ENCODE data around the gene APOA5. TPM values are rescaled to one million over a fixed set of nuclear protein-coding genes. Genes with fewer than 3 reads are reported as not detected.

Gene APOA5
- total and polyA plus RNA-seq, 2 of the 13 experiments (the other 11 are each of a cell fraction or from before 2014, with no cell fraction given) = 44.0 to 49.1 TPM

DNA sequence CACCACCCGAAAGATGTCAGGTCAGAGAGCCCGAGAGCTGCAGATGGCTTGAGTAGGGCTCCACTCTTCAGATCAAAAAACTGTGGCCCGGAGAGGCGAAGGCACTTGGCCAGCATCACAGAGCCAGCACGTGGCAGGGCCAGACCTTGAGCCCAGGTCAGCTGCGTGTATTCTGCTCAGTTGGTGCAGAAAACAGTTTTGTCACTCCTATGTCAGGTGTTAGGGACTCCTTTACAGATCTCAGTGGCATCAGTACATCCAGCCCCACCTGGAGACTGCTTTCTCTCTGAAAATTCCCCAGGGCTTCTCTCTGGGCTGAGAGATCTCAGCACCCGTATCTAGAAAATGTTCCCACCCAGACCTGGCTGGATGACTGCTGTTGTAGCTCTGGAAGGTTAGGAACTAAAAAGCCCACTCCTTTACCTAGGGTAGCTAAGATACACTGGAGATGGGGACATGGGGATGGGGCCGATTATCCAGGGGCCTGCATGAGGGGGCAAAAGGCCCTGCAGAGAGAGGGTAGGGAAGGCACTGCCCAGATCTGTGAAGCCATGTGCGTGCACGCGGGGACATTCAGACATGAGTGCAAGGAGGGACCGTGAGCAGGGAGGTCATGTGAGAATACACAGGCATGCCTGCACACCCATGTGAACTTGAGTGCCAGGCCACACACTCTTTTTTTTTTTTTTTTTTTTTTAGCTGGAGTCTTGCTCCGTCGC is 42.3 kb upstream of the APOA5 start (continued):
- TF ChIP-seq, protein P1, sequence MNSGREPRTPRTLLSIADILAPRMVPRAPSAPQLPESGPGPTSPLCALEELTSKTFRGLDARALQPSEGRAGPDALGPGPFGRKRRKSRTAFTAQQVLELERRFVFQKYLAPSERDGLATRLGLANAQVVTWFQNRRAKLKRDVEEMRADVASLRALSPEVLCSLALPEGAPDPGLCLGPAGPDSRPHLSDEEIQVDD (CRISPR knock-in tag; IDR thresholded peaks at IDR 0.05; ENCODE audit: borderline replicate concordance) = no peak
- TF ChIP-seq, protein P2, sequence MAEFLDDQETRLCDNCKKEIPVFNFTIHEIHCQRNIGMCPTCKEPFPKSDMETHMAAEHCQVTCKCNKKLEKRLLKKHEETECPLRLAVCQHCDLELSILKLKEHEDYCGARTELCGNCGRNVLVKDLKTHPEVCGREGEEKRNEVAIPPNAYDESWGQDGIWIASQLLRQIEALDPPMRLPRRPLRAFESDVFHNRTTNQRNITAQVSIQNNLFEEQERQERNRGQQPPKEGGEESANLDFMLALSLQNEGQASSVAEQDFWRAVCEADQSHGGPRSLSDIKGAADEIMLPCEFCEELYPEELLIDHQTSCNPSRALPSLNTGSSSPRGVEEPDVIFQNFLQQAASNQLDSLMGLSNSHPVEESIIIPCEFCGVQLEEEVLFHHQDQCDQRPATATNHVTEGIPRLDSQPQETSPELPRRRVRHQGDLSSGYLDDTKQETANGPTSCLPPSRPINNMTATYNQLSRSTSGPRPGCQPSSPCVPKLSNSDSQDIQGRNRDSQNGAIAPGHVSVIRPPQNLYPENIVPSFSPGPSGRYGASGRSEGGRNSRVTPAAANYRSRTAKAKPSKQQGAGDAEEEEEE (CRISPR knock-in tag; IDR thresholded peaks at IDR 0.05; ENCODE audit: borderline replicate concordance) = no peak
- TF ChIP-seq GABPA (IDR thresholded peaks at IDR 0.05; ENCODE audit: low read depth, low read length) (no peak), GABPA (CRISPR knock-in tag; IDR thresholded peaks at IDR 0.05; ENCODE audit: low read depth) (no peak), CCAR2 (optimal IDR thresholded peaks at IDR 0.05; ENCODE audit: low read depth, low read length) (no peak), FOXK2 (IDR thresholded peaks at IDR 0.05) (no peak), ZNF841 (CRISPR knock-in tag; IDR thresholded peaks at IDR 0.05; ENCODE audit: borderline replicate concordance) (peak; percentile 91), PPARG (CRISPR knock-in tag; conservative IDR thresholded peaks at IDR 0.05) (peak; percentile 35; the same call in 1 of the 2 replicates), HNF4A (CRISPR knock-in tag; IDR thresholded peaks at IDR 0.05) (peak; percentile 88), ZNF207 (IDR thresholded peaks at IDR 0.05; ENCODE audit: borderline replicate concordance) (no peak), U2AF2 (IDR thresholded peaks at IDR 0.05; ENCODE audit: low read depth, low read length) (no peak), SSRP1 (CRISPR knock-in tag; IDR thresholded peaks at IDR 0.05) (no peak), CREB1 (IDR thresholded peaks at IDR 0.05) (no peak), CREB1 (CRISPR knock-in tag; IDR thresholded peaks at IDR 0.05) (no peak), PHB2 (IDR thresholded peaks at IDR 0.05; ENCODE audit: partially characterized antibody) (no peak), ZFP90 (CRISPR knock-in tag; IDR thresholded peaks at IDR 0.05; ENCODE audit: borderline replicate concordance) (0 out of 2 replicates have a peak, but pooled peaks have one; percentile 9)
- TF ChIP-seq, protein P3, sequence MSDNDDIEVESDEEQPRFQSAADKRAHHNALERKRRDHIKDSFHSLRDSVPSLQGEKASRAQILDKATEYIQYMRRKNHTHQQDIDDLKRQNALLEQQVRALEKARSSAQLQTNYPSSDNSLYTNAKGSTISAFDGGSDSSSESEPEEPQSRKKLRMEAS (IDR thresholded peaks at IDR 0.05) = no peak
- TF ChIP-seq, protein P4, sequence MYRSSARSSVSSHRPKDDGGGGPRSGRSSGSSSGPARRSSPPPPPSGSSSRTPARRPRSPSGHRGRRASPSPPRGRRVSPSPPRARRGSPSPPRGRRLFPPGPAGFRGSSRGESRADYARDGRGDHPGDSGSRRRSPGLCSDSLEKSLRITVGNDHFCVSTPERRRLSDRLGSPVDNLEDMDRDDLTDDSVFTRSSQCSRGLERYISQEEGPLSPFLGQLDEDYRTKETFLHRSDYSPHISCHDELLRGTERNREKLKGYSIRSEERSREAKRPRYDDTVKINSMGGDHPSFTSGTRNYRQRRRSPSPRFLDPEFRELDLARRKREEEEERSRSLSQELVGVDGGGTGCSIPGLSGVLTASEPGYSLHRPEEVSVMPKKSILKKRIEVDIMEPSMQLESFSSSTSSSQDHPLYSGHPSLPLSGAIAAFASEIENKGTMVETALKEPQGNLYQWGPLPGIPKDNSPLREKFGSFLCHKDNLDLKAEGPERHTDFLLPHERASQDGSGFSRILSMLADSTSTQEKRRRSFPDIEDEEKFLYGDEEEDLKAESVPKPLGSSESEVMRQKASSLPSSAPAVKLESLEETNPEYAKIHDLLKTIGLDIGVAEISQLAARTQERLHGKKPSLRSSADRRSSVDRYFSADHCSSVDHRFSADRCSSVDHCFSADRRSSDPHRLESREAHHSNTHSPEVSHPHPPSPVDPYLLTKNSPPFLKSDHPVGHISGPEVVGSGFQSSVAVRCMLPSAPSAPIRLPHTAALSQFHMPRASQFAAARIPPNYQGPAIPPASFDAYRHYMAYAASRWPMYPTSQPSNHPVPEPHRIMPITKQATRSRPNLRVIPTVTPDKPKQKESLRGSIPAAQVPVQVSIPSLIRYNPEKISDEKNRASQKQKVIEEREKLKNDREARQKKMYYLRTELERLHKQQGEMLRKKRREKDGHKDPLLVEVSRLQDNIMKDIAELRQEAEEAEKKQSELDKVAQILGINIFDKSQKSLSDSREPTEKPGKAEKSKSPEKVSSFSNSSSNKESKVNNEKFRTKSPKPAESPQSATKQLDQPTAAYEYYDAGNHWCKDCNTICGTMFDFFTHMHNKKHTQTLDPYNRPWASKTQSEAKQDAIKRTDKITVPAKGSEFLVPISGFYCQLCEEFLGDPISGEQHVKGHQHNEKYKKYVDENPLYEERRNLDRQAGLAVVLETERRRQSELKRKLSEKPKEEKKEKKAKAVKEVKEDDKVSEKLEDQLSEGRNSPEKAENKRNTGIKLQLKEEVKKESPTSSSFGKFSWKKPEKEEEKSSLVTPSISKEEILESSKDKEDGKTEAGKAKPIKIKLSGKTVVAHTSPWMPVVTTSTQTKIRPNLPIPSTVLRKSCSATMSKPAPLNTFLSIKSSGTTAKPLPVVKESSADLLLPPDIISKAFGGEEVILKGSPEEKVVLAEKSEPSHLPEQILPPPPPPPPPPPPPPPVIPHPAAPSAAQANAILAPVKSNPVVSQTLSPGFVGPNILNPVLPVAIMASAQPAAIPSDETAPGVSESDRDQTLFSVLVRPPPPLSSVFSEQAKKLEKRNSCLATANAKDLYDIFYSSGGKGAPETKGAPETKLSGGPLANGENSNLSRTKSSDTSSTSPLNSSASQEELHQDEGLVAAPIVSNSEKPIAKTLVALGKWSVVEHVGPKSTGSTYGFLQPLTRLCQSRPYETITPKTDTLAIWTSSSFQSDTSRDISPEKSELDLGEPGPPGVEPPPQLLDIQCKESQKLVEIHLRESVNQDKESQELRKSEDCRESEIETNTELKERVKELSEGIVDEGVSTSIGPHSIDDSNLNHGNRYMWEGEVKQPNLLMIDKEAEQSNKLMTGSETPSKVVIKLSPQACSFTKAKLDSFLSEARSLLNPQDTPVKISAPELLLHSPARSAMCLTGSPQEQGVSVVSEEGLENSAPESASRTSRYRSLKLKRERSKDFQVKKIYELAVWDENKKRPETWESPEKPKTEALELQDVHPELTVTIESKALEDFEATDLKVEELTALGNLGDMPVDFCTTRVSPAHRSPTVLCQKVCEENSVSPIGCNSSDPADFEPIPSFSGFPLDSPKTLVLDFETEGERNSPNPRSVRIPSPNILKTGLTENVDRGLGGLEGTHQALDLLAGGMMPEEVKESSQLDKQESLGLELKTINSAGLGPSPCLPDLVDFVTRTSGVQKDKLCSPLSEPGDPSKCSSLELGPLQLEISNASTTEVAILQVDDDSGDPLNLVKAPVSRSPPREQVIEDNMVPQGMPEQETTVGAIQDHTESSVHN (CRISPR knock-in tag; IDR thresholded peaks at IDR 0.05) = no peak
- TF ChIP-seq, protein P5, sequence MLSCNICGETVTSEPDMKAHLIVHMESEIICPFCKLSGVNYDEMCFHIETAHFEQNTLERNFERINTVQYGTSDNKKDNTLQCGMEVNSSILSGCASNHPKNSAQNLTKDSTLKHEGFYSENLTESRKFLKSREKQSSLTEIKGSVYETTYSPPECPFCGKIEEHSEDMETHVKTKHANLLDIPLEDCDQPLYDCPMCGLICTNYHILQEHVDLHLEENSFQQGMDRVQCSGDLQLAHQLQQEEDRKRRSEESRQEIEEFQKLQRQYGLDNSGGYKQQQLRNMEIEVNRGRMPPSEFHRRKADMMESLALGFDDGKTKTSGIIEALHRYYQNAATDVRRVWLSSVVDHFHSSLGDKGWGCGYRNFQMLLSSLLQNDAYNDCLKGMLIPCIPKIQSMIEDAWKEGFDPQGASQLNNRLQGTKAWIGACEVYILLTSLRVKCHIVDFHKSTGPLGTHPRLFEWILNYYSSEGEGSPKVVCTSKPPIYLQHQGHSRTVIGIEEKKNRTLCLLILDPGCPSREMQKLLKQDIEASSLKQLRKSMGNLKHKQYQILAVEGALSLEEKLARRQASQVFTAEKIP (CRISPR knock-in tag; IDR thresholded peaks at IDR 0.05; ENCODE audit: borderline replicate concordance) = no peak

All from HepG2 (cell line).